Cardiac fibroblast (primary cell): ENCODE measurements around the gene APOA1.

ENCODE experiments used
- DNase-seq, 2 donors: peaks; one replicate each; pipeline versions ENCODE4 v3.0.0 to v3.0.0-alpha.2; 2010; ENCODE audit warnings: low read depth in 2 of 2
- H3K4me3 ChIP-seq, 2 donors: replicated peaks in 1 of 2; 1 replicate in 1 of 2; 2 replicates in 1 of 2; pipeline ENCODE4 v1.5.1; 2011; ENCODE audit warnings: low read depth in 2 of 2, low read length in 2 of 2, mild to moderate bottlenecking in 2 of 2, moderate library complexity in 1 of 2
- TF ChIP-seq, protein P1 (sequence below): IDR thresholded peaks from one replicate; pipeline ENCODE4 v1.5.1; 2011; ENCODE audit warnings: low read depth, mild to moderate bottlenecking, low read length, inconsistent platforms

The APOA1 gene

DNA sequence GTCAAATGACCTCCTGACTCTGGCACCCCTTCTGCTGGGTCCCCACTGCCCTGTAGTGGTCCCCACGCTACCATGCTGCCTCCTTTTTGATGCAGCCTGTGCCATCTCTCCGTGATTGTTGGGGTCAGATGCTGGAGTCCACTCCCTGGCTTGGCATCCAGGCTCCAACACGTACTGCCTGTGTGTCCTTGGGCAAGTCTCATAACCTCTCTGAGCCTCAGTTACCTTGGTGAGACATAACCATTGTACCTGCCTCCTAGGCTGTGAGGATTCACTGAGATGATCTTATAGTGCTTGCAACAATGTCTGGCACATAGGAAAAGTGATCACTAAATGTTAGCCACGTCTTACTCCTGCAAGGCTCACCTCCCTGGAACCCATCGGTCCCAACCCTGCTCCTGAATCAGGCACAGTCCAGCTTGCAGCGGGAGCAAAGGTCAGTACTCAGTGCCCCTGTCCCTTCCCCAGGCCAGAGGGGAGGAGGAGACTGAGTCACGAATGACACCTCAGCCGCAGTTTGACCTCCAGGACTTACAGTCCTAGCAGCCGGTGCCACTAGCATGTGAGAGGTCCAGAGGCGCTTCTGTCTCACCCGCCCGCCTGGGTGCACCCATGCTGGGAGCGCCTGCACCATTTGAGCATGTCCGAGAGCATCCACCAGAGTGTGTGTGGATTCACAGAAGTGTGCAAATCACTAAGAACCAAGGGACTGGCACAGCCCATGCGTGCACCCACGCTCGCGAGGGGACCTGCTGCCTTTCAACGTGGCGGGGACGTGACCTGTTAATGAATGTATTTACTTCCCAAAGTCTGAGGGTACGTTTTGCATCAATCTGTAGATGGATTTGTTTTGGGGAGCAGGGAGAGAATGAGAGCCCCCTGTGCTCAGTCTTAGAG is 11.3 kb downstream of the APOA1 start:
- TF ChIP-seq, protein P1, sequence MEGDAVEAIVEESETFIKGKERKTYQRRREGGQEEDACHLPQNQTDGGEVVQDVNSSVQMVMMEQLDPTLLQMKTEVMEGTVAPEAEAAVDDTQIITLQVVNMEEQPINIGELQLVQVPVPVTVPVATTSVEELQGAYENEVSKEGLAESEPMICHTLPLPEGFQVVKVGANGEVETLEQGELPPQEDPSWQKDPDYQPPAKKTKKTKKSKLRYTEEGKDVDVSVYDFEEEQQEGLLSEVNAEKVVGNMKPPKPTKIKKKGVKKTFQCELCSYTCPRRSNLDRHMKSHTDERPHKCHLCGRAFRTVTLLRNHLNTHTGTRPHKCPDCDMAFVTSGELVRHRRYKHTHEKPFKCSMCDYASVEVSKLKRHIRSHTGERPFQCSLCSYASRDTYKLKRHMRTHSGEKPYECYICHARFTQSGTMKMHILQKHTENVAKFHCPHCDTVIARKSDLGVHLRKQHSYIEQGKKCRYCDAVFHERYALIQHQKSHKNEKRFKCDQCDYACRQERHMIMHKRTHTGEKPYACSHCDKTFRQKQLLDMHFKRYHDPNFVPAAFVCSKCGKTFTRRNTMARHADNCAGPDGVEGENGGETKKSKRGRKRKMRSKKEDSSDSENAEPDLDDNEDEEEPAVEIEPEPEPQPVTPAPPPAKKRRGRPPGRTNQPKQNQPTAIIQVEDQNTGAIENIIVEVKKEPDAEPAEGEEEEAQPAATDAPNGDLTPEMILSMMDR = no peak
- H3K4me3 ChIP-seq = no peak overlapping the region
- DNase-seq = no peak

DNA sequence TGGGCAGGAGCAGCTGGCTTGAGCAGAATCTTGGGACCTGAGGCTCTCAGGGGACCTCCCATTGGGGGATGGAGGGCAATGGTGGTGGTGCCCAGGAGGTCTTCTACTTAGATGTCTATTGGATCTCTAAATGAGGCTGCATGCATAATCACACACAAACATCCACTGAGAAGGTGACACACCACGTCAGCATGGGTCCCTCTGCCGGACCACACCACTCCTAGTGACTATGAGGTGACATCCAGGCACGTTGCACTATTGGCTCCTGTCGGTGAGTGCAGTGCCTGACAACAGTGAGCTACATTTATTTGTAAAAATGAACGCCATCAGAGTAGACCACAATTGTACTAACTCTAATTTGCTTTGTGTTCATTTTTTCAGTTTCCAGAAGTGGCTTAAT is 12.0 kb downstream of the APOA1 start:
- TF ChIP-seq, protein P1 = no peak
- DNase-seq = no peak
- no peak overlapping the region for H3K4me3 ChIP-seq

DNA sequence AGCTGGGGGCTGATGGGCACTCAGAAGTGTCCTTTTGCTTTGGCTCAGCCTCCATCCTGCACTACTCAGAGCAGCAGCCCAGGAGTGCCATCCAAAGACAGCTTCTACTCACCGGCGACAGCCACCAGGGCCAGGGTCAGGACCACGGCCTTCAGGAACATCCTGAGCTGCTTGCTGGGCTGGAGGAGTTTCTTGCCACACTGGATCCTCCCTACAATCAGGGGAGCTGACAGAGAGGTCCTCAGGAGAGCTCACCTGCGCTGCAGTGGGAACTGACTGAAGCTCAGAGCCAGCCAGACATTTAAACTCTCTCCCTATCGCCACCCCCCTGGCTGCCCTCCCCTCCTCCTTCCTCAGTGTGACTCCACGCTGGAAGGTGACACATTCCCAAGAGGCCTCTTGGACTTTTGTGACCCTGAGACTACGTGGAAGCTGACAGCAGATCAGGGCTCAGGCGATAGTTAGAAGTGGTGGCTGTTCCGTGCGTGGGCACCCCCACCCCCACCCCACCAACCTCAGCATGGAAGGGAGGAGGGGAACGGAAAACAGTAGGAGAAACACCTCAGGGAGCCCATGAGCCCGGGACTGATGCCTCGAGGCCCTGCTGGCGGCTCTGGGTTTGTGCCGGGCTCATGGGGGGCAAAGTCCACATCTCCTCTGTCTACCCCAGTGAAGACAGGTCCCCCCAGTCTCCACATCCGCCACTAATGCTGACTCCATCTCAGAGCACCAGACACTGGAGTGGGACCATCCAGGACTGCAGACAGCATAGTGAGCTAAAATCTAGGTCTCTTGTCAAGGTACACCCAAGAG is 14.2 kb downstream of the APOA1 start, which contains the start of gene APOA4:
Gene APOA4 (minus strand): TSS at position 274 of the 813 bp plus-strand sequence. CDS start 113 bp downstream, at position 161.
- H3K4me3 ChIP-seq = no peak within 1 kb of the TSS
- TF ChIP-seq, protein P1 = no peak
- DNase-seq = no peak

DNA sequence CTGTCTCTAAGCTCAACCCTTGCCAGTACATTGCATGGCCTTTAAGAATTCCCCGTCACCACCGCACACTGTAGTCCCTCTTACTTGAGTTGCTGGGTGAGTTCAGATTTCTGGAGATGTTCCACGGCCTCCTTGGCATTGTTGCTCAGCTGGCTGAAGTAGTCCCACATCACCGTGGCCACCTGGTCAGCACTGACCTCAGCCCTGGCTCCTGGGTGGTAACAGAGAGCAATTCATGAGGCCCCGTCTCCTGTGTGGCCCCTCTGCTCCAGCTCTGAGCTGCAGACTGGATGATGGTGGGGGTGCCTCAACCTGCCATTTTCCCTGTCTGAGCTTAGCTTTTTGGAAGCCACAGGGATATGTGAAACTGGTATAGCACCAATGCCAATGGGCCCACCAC is 14.8 kb downstream of the APOA1 start:
- TF ChIP-seq, protein P1 = no peak
- no peak overlapping the region for H3K4me3 ChIP-seq
- DNase-seq = no peak

DNA sequence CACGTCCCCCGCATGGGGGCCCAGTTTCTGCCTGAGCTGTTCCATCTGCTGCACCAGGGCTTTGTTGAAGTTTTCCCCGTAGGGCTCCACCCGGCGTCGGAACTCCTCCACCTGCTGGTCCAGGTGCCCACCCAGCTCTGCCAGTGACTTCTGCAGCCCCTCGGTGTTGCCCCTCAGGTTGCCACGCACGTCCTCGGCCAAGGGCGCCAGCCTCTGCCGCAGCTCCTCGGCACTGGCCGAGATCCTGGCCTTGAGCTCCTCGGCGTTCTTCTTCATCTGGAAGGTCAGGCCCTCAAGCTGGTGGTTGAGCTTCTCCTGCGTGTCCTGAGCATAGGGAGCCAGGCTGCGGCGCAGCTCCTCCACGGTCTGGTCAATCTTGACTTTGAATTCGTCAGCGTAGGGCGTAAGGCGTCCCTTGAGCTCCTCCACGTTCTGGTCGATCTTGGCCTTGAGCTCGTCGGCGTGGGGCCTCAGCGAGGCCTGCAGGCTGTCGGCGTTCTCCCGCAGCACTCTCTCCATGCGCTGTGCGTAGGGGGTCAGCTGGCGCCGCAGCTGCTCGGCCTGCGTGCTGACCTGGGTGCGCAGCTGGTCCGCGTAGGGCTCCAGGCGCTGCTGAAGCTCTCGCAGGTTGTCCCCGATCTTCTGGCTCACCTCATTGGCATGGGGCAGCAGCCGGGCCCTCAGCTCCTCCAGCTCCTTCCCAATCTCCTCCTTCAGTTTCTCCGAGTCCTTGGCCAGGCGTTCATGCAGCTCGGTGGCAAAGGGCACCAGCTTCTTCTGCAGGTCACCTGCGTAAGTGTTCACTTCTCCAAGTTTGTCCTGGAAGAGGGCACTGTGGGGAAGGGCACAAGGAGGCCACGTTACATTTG is 16.1 kb downstream of the APOA1 start:
- DNase-seq = no peak
- H3K4me3 ChIP-seq = no peak overlapping the region
- TF ChIP-seq, protein P1 = no peak

DNA sequence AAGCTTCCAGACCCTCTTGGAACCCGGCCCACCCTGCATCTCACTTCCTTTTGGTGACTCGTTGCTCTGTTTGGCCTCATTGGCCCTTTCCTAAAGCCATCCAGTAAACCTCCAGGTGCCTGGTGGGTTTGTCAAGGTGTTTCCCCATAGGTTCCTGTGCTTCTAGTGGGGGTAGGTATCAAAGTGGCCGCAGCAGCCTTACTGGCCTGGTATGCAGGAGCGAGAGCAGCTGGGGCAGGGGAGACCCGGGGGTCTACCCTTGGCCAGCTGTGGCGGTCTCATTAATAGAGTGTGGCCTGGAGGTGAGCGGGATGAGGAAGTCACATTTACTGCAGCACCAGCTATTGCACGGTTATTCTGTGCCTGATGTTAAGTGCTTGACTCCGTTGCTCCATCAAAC is 18.4 kb downstream of the APOA1 start:
- TF ChIP-seq, protein P1 = no peak
- no peak overlapping the region for H3K4me3 ChIP-seq
- no peak for DNase-seq
